Caco-2 (cell line): ENCODE data around the gene KIF25. TPM values are rescaled to one million over a fixed set of nuclear protein-coding genes. Genes with fewer than 3 reads are reported as not detected.

Source experiments
- BruUV-seq: library from RNA; stranded (reverse); fragments of 400-500 nt; replicated peaks from 2 replicates; lab custom pipeline; 2021; lab: Mats Ljungman, UMichigan
- CTCF ChIA-PET: fragments of 300-600 bp; sonication (Branson Sonifier 250); formaldehyde crosslinking; loops from one replicate; lab custom pipeline; 2022; ENCODE audit warnings: antibody characterized with exemption; lab: Charles Lee
- POLR2A ChIA-PET: fragments of 300-600 bp; sonication (Branson Sonifier 250); formaldehyde crosslinking; loops from one replicate; lab custom pipeline; 2022; ENCODE audit warnings: antibody characterized with exemption; lab: Charles Lee
- DNase-seq, 2 experiments: peaks; one replicate each; pipeline versions ENCODE4 v3.0.0 to v3.0.0-alpha.2; 2020 to 2022
- H3K27me3 ChIP-seq: replicated peaks from 2 replicates; pipeline ENCODE4 v1.6.0; 2011; ENCODE audit warnings: low read length; ENCODE audit not compliant: control insufficient read depth, insufficient read depth
- H3K36me3 ChIP-seq: 2 replicates; pipeline ENCODE4 v1.5.1; 2011; ENCODE audit warnings: low read length; ENCODE audit not compliant: control insufficient read depth, insufficient read depth
- H3K4me1 ChIP-seq: fragments of 250-450 bp; sonication (Bioruptor Pico); 2 replicates; pipeline ENCODE4 v1.5.1; 2020; ENCODE audit warnings: mild to moderate bottlenecking
- H3K4me3 ChIP-seq: 2 replicates; pipeline ENCODE4 v1.5.1; 2011; ENCODE audit warnings: low read depth, mild to moderate bottlenecking, control low read depth, low read length
- H3K9me3 ChIP-seq: fragments of 250-450 bp; sonication (Bioruptor Pico); 2 replicates; pipeline ENCODE4 v1.5.1; 2020; ENCODE audit warnings: mild to moderate bottlenecking, moderate library complexity
- H3K27ac Mint-ChIP-seq: one replicate; pipeline ENCODE4 v1.8.0; 2022; ENCODE audit warnings: mixed read lengths; ENCODE audit not compliant: unreplicated experiment
- H3K27me3 Mint-ChIP-seq: one replicate; pipeline ENCODE4 v1.8.0; 2022; ENCODE audit warnings: mixed read lengths; ENCODE audit not compliant: insufficient read depth, unreplicated experiment
- H3K36me3 Mint-ChIP-seq: one replicate; pipeline ENCODE4 v1.8.0; 2022; ENCODE audit warnings: mild to moderate bottlenecking, mixed read lengths; ENCODE audit not compliant: insufficient read depth, unreplicated experiment
- H3K4me1 Mint-ChIP-seq: one replicate; pipeline ENCODE4 v1.8.0; 2022; ENCODE audit warnings: low read depth, mixed read lengths; ENCODE audit not compliant: unreplicated experiment
- H3K4me3 Mint-ChIP-seq: one replicate; pipeline ENCODE4 v1.8.0; 2022; ENCODE audit warnings: mild to moderate bottlenecking, moderate library complexity, mixed read lengths; ENCODE audit not compliant: unreplicated experiment
- H3K9me3 Mint-ChIP-seq: one replicate; pipeline ENCODE4 v1.8.0; 2022; ENCODE audit warnings: mixed read lengths; ENCODE audit not compliant: unreplicated experiment
- CTCF ChIP-seq, 2 experiments: fragments of 200-600 bp in 1 of 2; IDR thresholded peaks; 1 replicate in 1 of 2; 2 replicates in 1 of 2; pipeline versions ENCODE4 v1.5.1 to v1.8.0; 2011 to 2022; ENCODE audit warnings: antibody characterized with exemption in 1 of 2, control low read depth in 1 of 2, inconsistent platforms in 1 of 2, low read depth in 1 of 2, low read length in 1 of 2, mild to moderate bottlenecking in 1 of 2, moderate library complexity in 1 of 2; ENCODE audit not compliant: insufficient read depth in 1 of 2, severe bottlenecking in 1 of 2, unreplicated experiment in 1 of 2
- intact Hi-C: fragments of 100-400 bp; cut with micrococcal nuclease; formaldehyde crosslinking; loops from one replicate; pipeline ENCODE4 v1.10.0; 2022; ENCODE audit not compliant: unreplicated experiment
- total RNA-seq: library from RNA; stranded (reverse); gene quantifications from 2 replicates; pipeline ENCODE4 v1.2.3, GENCODE V29; 2022

Gene KIF25
- total RNA-seq, 1 experiment from 2014 or later: not detected

- Histone ChIP-seq H3K9me3 (no peaks in the 10 kb centered on the region), H3K4me1 (no peaks in the 10 kb centered on the region), H3K4me3 (no peak overlapping the region), H3K27me3 (no peaks in the 10 kb centered on the region), H3K36me3 (no peaks in the 10 kb centered on the region)
- peaks cover 35% of the 10 kb centered on the region for H3K36me3 Mint-ChIP-seq
- CTCF ChIA-PET: no interaction called here
- no peak overlapping the region for H3K4me3 Mint-ChIP-seq
- H3K27me3 Mint-ChIP-seq: no peaks in the 10 kb centered on the region
- H3K4me1 Mint-ChIP-seq: peaks cover 14% of the 10 kb centered on the region
- H3K9me3 Mint-ChIP-seq: no peaks in the 10 kb centered on the region
- intact Hi-C loops: no loop called here
- H3K27ac Mint-ChIP-seq: no peak overlapping the region
- no peak for DNase-seq
- no TSS peak for BruUV-seq
- TF ChIP-seq CTCF (IDR thresholded peaks at IDR 0.05; ENCODE audit: insufficient read depth in 1 of 2, low read depth in 1 of 2, low read length in 1 of 2, severe bottlenecking in 1 of 2, unreplicated experiment in 1 of 2): no peak
- POLR2A ChIA-PET: no interaction called here
Observed at GRCh38 chr6:167977717-167978467, 19.6 kb upstream of the KIF25 start.

DNA sequence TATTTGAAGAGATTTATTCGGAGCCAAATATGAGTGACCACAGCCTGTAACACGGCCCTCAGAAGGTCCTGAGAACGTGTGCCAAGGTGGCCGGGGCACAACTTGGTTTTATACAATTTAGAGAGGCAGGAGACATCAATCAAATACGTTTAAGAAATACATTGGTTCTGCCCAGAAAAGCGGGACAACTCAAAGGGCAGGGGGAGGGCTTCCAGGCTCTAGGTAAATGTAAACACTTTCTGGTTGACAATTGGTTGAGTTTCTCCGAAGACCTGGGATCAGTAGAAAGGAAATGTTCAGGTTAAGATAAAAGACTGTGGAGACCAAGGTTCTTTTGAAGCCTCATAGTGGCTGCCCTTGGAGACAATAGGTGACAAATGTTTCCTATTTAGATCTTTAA is 18.9 kb upstream of the KIF25 start:
- Histone ChIP-seq H3K4me1 (no peaks in the 10 kb centered on the region), H3K36me3 (no peaks in the 10 kb centered on the region), H3K9me3 (no peaks in the 10 kb centered on the region), H3K4me3 (no peak overlapping the region), H3K27me3 (no peaks in the 10 kb centered on the region)
- H3K36me3 Mint-ChIP-seq: peaks cover 28% of the 10 kb centered on the region
- peaks cover 9% of the 10 kb centered on the region for H3K4me1 Mint-ChIP-seq
- H3K4me3 Mint-ChIP-seq: no peak overlapping the region
- H3K27me3 Mint-ChIP-seq: no peaks in the 10 kb centered on the region
- H3K27ac Mint-ChIP-seq: no peak overlapping the region
- no peak for DNase-seq
- CTCF ChIA-PET: no interaction called here
- POLR2A ChIA-PET: no interaction called here
- H3K9me3 Mint-ChIP-seq: peaks cover 2% of the 10 kb centered on the region
- no peak for TF ChIP-seq CTCF (IDR thresholded peaks at IDR 0.05; ENCODE audit: insufficient read depth in 1 of 2, low read depth in 1 of 2, low read length in 1 of 2, severe bottlenecking in 1 of 2, unreplicated experiment in 1 of 2)
- no TSS peak for BruUV-seq
- intact Hi-C loops: no loop called here

DNA sequence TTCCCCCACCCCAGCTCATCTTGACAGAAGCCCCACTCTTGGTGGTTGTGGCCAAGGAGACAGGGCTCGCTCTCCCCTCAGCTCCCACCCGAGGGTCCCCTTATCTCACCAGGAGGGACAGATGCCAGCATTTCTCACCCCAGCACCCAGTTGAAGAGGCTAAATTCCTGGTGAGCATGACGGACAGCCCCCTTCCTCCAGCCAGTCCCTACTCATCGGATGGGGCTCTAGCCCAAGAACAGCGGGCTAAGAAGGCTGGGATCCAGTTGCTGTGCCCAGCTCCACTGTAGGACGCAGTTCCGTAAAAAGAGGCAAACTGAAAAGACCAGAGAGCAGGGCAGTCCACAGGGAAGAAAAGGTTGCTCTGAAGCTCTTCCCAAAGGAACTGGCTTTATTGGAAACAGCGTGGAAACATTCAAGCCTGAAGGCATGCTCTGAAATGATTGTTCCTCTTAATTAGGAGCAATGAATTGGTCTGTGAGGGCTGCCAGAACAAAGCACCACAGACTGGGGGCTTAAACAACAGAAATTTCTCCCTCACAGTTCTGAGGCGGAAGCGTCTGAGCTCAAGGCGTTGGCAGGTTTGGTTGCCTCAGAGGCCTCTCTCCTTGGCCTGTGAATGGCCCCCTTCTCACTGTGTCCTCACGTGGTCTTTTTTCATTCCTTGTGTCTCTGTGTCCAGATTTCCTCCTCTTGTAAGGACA is 17.9 kb upstream of the KIF25 start:
- Histone ChIP-seq H3K27me3 (no peaks in the 10 kb centered on the region), H3K9me3 (no peaks in the 10 kb centered on the region), H3K4me3 (no peak overlapping the region), H3K36me3 (no peaks in the 10 kb centered on the region), H3K4me1 (no peaks in the 10 kb centered on the region)
- no peak for TF ChIP-seq CTCF (IDR thresholded peaks at IDR 0.05; ENCODE audit: insufficient read depth in 1 of 2, low read depth in 1 of 2, low read length in 1 of 2, severe bottlenecking in 1 of 2, unreplicated experiment in 1 of 2)
- peaks cover 4% of the 10 kb centered on the region for H3K4me1 Mint-ChIP-seq
- POLR2A ChIA-PET: no interaction called here
- peaks cover 12% of the 10 kb centered on the region for H3K9me3 Mint-ChIP-seq
- BruUV-seq: no TSS peak
- intact Hi-C loops: no loop called here
- H3K27me3 Mint-ChIP-seq: no peaks in the 10 kb centered on the region
- no peak overlapping the region for H3K27ac Mint-ChIP-seq
- H3K36me3 Mint-ChIP-seq: peaks cover 24% of the 10 kb centered on the region
- H3K4me3 Mint-ChIP-seq: no peak overlapping the region
- DNase-seq: no peak
- CTCF ChIA-PET: no interaction called here
